K562 (cell line): ENCODE data around the gene FAM174C. TPM values are rescaled to one million over a fixed set of nuclear protein-coding genes. Genes with fewer than 3 reads are reported as not detected.

ENCODE experiments used
- CBFA2T2 ChIP-seq: fragments of 450-650 bp; conservative IDR thresholded peaks from 2 replicates; pipeline ENCODE4 v1.6.1; 2017; ENCODE audit warnings: mild to moderate bottlenecking
- CHD2 ChIP-seq: IDR thresholded peaks from 2 replicates; pipeline ENCODE4 v1.6.1; 2011; ENCODE audit warnings: low read depth, low read length
- PTTG1 ChIP-seq: fragments of 450-650 bp; IDR thresholded peaks from 2 replicates; pipeline ENCODE4 v1.6.1; 2016; ENCODE audit warnings: low read depth, mild to moderate bottlenecking, missing genetic modification characterization, missing compliant biosample characterization
- SUPT5H ChIP-seq: fragments of 450-650 bp; IDR thresholded peaks from 2 replicates; pipeline ENCODE4 v1.6.1; 2016
- TAF1 ChIP-seq: IDR thresholded peaks from 2 replicates; pipeline ENCODE4 v1.6.1; 2011; ENCODE audit warnings: mild to moderate bottlenecking, low read length, moderate library complexity; ENCODE audit not compliant: insufficient read depth, control insufficient read depth, severe bottlenecking; ENCODE audit errors: extremely low read depth
- TGIF2 ChIP-seq: sonication (generic); formaldehyde crosslinking; IDR thresholded peaks from 2 replicates; pipeline ENCODE4 v1.8.1; 2022; ENCODE audit warnings: mild to moderate bottlenecking, missing genetic modification reagents, moderate library complexity
- ZBED1 ChIP-seq: IDR thresholded peaks from 2 replicates; pipeline ENCODE4 v1.6.1; 2014
- ZNF121 ChIP-seq: sonication (generic); formaldehyde crosslinking; conservative IDR thresholded peaks from 2 replicates; pipeline ENCODE4 v1.8.0; 2022; ENCODE audit warnings: missing genetic modification reagents
- polyA plus RNA-seq, 8 experiments: library from polyadenylated mRNA; depleted of rRNA in 4 of 8; stranded (reverse) in 5 of 8; unstranded in 3 of 8; fragments of >200 nt; fragmentation: Nextera tagmentation in 2 of 8; fragmentation: Illumina TruSeq in 1 of 8; extraction: Ambion mirVana in 2 of 8; extraction: Trizol in 1 of 8; gene quantifications; 2 replicates each; pipeline versions ENCODE4 v1.2.1 to v1.2.3, GENCODE V29; 2011 to 2014; ENCODE audit warnings: inconsistent platforms in 1 of 8, missing spikeins in 1 of 8
- total RNA-seq, 7 experiments: library from RNA; depleted of rRNA in 6 of 7; stranded (reverse); fragments of >200 nt in 6 of 7; fragmentation: Illumina TruSeq in 2 of 7; extraction: Trizol in 2 of 7; gene quantifications; 2 replicates each; pipeline versions ENCODE4 v1.2.1 to v1.2.3, GENCODE V29; 2011 to 2021; ENCODE audit warnings: low replicate concordance in 1 of 7
- TF ChIP-seq, protein P1 (sequence below), 3 experiments: fragments of 200-800 bp in 1 of 3; sonication (Bioruptor generic) in 1 of 3; sonication (generic) in 1 of 3; formaldehyde crosslinking in 1 of 3; IDR thresholded peaks; 2 replicates each; pipeline versions ENCODE4 v1.6.1 to v1.8.0; 2016 to 2022; ENCODE audit warnings: mild to moderate bottlenecking in 2 of 3, missing compliant biosample characterization in 2 of 3, missing genetic modification characterization in 2 of 3, missing genetic modification reagents in 1 of 3

Gene FAM174C
- total and polyA plus RNA-seq, 9 of the 15 experiments (the other 6 are each of a cell fraction or from before 2014, with no cell fraction given), result 0.66 to 89.6 (median 20.3) TPM

DNA sequence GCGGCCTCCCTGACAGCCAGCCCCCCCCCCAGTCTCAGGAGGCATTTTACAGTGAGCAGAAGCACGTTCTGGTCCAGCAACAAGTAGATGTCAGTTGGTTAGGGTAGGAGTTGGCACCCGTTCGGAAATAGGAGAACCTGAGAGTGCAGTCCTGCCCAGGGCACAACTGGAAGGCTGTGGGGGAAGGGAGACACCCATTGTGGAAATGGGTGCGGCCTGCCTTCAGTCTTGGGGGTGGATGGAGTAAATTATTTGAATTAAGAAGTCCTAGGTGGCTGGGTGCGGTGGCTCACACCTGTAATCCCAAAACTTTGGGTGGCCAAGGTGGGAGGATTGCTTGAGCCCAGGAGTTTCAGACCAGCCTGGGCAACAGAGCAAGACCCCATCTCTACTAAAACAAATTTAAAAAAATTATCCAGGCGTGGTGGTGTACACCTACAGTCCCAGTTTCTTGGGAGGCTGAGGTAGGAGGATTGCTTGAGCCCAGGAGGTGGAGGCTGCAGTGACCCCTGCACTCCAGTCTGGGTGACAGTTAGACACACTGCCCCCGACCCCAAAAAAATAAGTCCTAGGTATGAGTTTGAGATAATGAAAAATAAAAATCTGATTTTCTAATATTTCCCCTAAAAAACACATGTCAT lies 5.0 kb upstream of the FAM174C start (continued):
- TF ChIP-seq SUPT5H, result peak; percentile 63; the same call in 1 of the 2 replicates
- TF ChIP-seq CHD2, result peak; percentile 34; the same call in 1 of the 2 replicates
- peak; percentile 3 for TF ChIP-seq TAF1
- TF ChIP-seq ZBED1, result 0 out of 2 replicates have a peak, but pooled peaks have one; percentile 11
- TF ChIP-seq CBFA2T2, result 0 out of 2 replicates have a peak, but pooled peaks have one; percentile 1
- TF ChIP-seq PTTG1 (tag), result 0 out of 2 replicates have a peak, but pooled peaks have one; percentile 12
- TF ChIP-seq TGIF2, result 0 out of 2 replicates have a peak, but pooled peaks have one; percentile 63
- TF ChIP-seq, protein P1, sequence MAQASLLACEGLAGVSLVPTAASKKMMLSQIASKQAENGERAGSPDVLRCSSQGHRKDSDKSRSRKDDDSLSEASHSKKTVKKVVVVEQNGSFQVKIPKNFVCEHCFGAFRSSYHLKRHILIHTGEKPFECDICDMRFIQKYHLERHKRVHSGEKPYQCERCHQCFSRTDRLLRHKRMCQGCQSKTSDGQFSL (CRISPR knock-in tag; IDR thresholded peaks at IDR 0.05), result peak; percentile 96
- TF ChIP-seq, protein P1 (tag; IDR thresholded peaks at IDR 0.05), result peak in 1 of 2 experiments; percentile 60; a peak in 2 of 4 replicates
- peak; percentile 95 for TF ChIP-seq ZNF121 (CRISPR knock-in tag)
